ENCODE data around the gene GRK5.

Gene GRK5

DNA sequence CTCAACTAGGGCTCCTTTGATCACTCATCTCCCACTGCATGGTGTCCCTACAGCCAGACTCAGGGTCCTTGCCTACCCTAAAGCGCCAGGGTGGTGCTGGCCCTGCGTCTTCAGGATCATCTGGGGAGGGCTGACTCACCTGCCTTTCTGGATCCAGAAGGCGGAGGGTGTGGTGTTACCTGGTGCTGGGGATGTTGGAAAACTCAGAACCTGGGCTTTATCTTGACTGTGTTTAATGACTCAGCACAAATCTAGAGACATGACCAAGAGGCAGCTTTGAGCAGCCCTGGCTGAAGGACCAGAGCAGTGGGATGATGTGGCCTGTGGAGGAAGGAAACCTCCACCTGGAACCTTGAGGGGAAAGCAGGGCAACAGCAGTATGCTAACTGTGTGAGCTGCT is 96.5 kb downstream of the GRK5 start:
- DNase-seq: no peak

DNA sequence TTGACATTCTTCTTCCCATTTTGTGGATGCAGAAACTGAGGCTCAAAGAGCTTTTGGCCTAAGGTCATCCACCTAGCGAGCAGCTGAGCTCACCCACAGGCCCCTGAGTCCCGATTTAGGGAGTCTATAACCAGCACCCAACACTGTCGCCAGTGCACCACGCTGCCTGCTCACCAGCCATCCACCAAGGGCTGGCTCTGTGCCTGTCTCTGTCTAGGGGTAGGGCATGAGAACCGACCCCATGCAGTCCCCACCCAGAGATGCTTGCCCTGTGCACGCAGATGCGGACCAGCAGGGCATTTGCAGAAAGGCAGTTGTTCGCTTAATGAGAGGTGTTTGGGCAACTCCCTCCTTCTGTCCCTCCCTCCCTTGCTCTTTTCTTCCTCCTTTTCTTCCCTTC is 97.2 kb downstream of the GRK5 start:
- no peak for DNase-seq

DNA sequence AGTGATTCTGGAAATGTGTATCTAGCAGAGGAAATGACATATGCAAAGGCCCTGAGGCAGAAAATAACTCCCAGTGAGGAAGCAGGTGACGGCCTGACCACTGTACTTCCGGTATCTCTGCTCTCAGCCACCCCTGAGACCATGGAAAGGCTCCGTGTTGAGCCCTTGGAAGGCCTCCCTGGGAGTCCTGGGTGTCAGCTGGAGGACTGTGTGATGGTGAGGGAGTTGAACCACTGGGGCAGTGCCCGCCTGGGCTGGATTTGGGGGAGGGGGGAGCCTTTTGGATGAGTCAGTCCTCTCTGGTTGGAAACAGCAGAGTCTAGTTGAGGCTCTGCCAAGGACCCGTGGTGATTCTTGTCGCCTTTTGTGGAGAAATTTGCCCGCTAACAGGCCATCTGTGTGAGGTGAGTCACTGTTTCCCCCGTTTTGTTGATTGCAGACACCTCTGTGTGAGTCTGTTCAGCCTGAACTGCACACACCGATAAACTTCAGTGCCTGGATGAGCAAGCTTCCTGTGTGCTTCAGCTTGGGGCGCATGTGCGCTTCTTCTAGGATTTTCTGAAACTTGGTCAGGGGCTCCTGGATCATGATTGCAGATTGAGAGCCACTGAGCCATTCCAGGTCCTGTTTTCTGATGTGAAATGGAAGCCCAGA is 98.6 kb downstream of the GRK5 start:
- no peak for DNase-seq

DNA sequence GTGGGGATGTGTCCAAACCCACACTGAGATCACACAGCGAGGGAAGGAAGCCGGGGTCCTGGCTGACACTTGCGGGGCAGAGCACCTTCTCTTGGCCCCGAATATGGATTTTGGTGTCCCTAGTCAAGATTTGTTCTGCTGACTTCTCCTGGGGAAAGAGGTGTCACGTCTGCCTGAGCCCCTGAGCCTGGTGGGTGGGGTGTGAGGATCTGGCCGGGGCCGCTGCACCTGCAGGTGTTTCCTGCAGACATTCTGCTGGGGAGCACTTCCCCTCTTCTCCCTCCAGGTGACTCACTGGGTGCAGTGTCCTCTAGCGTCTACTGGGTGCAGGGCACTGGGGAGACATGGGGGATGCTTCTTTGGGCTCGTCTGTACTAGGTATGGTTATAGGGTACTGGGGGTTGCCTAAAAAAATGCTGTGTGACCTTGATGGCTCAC is 99.2 kb downstream of the GRK5 start:
- no peak for DNase-seq

DNA sequence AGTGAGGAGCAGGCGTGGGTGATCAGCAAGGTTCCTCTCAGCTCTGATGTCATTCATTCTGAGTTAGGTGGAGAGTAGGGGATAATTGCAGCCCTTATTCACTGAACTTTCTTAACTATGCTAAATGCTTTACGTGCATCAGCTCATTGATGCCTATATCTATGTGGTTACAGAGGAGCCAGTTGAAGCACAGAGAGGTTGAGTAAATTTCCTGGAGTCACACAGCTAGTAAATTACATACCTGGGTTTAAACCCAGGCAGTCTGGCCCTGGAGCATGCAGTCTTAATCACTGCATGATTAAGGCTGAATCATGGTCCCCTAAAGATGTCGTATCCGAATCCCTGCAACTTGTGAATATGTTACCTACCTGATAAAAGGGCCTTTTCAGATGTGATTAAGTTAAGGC is 99.6 kb downstream of the GRK5 start:
- DNase-seq: no peak

DNA sequence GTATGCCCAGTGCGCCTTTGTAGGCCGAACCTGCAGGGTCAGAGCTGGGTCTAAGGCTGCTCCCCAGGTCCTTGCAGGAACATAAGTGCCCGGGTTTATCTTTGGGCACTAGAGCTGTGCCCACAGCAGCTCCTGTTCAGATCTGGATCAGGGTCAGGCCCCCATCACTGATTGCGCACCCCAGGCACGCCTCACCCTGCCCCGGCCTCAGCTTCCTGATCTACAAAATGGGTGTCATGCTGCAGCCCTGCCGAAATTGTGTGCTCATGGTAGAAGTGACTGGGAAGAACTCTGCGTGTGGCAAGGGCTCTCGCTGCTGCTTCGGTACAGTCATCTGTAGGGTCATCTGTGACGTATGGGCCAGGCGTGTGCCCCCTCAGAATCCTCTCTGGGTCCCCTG is 100.7 kb downstream of the GRK5 start:
- DNase-seq: no peak

DNA sequence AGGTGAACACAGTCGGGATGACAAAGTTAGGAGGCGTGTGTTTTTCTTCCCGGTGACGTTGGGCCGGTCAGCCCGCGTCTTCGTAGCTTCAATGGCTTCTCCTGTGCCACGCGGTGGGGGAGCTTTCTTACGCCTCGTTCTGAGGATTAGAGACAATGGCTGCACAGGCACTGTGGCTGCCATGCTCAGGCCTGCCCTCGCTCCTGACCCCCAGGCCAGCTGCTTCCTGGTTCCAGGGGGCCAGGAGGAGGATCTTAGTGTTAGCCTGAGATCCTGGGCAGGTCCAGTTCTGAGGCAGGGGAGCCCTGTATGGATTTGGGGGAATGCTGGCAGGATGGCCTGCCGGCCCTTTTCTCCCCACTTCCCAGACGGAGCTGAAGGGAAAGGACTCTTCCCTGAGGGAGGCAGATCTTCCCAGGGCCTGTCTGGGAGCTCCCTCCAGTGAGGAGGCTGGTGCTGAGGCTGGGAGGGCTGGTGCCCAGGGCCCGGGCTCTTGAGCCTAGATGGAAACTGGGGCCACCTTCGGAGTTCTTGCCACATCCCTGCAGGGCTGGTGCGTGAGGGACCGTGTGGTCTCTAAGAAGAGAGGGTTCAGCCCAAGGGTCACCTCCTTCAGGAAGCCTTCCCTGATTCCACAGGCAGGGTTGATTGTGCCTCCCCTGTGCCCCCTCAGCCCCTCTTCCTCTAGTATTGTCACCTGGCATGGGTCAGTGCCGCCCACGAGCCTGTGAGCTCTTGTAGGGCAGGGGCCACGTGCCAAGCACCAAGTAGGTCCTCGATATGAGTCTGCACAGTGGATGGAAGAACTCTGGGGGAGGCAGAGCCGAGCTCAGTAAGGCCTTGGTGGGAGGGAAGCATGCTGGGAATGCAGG is 101.4 kb downstream of the GRK5 start:
- DNase-seq: no peak

DNA sequence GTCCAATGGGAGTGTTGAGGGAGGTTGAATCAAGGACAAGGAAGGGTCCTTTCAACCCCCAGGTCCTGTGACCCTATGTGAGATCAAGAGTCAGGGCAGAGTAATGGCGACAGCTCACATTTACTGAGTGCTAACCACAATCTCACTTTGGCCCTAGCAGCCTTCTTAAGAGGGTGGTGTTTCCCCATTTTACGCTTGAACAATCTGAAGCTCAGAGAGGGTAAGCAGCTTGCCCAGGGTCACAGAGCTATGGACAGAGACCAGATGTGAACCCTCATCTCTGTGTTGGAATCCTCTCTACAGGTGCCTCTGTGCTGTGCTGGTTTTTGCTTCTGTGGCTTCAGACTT is 102.0 kb downstream of the GRK5 start:
- DNase-seq: no peak

DNA sequence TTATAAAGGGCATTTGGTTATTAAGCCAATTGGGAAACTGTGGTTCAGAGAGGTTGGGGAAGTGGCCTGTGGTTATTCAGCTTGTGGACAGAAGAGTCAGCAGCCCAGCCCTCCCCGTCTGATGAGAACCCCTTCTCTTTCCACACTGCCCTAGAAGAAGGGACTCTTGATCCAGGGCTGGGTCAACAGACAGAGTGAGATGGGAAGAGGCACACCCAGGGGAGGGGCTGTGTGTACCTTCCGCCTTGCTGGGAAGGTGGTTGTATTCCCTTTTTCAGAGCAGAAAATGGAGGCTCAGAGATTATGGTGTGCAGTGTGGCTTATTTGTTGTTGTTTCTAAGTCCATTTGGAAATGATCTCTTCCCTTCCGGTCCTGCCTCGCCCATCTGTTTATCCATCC is 103.4 kb downstream of the GRK5 start:
- no peak for DNase-seq

DNA sequence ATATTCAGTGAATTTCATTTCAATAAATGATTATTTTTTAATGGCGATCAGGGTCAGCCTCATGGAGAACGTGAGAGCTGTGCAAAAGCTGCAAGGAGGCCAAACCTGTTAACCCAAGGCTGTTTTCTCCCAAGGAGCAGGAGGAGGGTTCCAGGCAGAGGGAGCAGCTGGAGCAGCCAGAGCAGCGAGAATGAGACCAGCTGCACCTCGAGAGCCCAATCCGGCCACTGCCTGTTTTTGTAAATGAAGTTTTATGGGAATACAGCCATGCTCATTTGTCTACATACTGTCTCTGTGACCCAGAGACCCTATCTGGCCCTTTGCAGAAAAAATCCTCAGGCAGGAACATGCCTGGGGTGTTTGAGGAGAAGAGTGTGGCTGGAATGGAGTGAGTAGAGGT is 104.9 kb downstream of the GRK5 start:
- no peak for DNase-seq

DNA sequence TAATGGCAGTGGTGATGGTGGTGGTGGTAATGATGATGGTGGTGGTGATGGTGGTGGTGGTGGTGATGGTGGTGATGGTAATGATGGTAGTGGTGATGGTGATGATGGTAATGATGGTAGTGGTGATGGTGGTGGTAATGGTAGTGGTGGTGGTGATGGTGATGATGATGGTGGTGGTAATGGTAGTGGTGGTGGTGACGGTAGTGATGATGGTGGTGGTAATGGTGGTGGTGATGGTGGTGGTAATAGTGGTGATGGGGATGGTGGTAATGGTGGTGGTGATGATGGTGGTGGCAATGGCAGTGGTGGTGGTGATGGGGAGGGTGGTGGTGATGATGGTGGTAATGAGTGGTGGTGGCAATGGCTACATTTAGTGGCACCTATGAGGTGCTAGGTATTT is 105.7 kb downstream of the GRK5 start:
- DNase-seq: no peak

DNA sequence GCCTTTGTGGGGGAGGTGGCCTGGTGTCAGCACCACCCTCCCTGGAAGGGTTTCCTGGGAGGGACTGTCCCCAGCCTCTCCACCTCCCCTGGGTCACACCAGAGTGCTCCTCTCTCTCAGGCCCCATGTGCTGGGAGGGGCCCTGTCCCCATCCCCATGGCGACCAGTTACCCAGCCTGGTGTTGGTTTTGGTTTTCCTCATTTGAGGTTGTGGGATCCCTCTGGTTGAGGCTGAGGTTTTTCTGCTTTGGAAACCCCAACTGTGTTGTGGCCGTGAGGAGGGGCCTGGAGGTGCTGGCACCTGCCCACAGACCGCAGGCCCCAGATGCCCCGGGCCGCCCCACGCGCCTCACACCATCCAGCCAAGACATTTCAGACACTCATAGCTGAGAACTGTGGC is 106.3 kb downstream of the GRK5 start:
- DNase-seq: no peak

DNA sequence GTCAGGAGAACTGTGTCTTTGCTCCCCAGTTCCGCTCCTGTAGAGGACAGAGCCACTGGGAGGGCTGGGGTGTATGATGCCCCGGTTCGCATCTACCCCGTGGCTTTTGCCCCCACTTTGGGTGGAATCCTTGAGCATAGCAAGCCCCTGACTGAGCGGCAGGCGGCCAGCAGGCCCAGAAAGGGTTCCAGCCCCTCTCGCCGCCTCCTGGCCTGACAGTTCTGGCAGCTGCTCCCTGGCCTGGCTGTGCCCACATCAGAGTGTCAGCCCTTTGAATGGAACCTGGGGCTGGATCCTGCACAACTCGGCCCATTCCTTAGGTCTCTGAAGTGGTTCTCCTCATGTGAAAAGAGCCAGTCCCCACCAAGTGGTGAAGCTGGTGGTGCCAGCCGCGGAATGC is 106.7 kb downstream of the GRK5 start:
- no peak for DNase-seq

DNA sequence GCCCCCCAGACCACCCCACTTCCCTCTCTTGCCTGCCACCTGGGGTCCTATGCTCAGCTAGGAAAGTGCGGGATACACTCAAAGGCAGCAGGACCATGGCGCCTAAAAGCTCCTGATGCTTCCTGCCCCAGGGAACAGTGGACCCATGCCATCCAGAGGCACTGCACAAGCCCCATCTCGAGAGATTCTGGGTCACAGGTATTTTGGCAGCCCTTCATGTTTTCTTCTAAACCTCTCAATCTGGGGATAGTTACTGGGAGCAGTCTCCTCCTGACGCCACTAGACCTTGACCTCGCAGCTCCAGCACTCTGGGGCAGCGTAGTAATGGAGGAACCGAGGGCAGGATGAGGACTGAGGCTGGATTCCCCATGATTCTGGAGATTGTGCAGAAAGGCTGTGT is 107.1 kb downstream of the GRK5 start:
- no peak for DNase-seq

DNA sequence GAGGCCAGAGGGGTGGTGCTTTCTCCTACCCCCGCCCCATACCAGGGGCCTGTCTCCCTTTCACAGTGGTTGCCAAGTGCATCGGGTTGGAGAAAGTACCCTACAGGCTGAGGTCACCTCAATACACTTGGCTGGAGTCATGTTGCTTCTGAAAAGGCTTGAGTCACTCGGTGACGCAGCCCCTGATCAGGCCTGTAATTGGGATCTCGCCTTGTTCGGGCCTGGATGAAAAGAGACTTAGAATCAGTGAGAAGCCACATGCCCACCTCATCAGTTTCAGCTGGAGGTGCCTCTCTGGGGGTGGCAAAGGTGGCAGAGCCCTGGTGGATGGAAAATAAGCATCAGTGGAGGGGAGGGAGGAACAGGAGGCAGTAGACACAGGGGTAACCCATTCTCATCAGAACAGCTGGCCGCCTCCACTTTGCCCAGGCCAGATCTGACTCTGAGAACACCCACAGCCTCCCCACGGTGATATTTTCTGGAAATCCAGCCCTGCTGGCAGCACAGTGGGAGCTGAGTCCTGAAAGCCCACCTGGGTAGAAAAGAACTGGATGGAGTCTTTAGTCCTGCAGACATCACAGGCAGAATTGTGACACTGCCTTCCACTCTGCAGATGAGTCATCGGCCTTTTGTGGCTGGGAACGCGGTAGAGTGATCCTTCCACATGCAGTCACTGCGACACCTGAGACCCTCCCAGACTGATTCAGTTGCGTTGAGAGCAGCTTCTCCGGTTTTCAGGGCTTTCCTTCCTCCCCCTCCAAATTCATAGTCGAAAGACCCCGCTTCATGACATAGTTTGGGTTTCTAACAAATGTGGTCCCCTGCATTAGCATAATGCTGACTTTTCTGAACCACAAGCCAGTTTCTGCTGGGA is 108.0 kb downstream of the GRK5 start:
- DNase-seq: no peak

DNA sequence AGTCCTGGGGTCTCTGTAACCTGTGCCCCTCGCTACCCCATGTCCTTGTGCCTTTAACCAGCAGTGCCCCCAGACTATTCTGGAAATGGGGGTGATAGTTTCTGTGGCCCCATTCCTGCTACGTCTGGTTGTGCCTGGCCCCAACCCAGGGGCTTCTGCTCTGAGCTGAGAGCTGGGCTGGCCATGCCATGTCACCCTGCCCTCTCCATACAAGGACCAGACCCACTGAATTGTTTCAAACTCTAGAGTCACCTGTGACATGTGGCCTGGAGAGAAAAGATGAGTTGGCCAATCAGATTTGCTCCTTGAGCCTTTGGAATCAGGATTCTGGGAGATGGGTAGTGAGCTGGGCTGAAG is 108.6 kb downstream of the GRK5 start:
- DNase-seq: no peak

DNA sequence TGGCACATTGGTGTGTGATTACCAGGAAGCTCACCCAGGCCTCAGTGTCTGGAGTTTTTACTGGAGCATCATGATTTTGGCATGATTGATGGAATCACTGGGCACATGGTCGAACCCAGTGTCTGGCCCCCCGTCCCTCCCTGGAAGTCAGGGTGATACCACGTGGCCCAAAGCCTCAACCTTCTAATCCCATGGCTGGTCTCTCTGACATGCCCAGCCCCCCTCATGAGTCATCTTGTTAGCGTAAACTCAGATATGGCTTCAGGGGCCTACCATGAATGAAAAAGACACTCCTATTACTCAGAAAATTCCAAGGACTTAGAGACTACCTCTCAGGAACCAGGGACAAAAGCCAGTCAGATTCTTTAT is 109.3 kb downstream of the GRK5 start:
- no peak for DNase-seq

DNA sequence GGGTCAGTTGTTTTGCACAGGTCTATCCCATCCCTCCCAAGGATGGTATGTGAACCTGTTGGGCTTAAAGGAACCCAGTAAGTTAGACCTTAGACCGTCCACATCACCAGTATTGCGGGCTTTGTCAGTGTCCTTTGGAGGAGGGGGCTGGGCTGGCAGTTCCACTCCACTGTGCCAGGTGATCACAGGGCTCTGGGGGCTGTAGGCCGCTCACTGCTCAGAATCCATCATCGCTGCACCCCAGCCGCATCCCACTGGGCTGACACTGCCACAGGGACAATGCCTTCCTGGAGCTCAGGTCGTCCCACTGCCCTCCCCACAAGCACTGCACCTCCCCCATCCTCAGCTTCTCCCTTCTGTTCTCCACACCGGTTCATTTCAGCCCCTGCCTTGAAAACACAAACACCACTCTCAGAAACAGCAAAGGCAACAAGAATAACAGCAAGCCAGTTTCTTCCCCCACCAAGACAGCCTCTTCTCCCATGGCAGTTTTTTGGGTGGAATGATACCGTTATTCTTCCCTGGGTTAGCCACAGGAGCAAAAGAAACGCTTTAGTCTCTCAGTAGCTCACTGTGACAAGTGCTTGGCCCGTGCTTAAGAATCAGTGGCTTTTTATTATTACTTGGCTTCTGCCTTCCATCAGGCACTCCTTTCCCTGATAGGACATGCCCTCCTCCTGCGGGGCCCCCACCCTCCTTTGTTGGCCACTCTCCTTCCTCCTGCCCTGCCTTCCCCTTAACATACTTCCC is 111.2 kb downstream of the GRK5 start:
- no peak for DNase-seq

DNA sequence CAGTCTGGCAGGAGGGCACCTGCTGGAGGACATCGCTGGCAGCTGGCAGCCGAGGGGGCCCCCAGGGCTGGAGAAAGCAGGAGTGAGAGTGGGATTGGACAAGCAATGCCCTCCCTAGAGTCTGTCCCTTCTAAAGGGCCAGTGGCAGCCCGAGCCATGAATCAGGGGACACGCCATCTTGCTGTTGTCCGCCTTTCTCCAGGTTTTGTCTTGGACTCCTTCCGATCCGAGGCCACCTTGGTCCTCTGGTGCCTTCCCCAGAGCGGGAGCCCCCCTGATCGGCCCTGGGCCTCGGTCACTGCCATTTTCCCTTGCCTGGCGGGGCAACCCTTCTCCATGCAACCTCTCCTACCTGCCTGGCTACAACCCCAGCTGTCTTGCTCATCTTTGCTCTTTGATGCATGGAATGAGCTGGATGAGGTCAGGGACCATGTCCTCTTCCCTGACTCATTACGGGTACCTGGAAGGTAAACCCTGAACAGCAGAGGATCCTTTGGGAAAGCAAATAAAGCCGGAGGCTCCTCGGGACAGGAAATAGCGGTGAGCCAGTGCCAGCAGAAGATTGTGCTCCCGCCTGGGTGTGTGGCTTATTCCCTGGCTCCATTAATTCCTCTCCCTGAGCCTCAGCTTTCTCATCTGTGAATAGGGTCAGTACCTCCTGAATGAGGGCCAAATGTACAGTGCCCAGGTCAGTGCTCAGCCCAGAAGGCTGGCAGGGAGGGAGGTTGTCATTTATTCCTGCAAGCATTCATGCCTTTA is 112.0 kb downstream of the GRK5 start:
- no peak for DNase-seq

DNA sequence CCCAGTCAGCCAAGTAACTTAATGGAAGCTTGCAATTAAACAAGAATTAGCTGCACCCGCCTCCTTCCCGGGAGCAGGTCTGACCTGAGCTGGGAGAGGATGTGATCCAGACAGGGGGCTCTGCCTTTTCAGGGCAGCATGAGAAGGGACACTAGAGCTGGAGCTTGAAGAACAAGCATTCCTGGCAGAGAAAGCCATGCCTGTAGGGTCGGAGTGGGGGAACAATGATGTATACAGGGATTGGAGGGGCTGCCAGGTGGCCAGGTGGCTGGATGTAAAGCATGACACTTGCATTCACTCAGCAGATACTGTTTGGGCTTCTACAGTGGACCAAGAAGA is 112.5 kb downstream of the GRK5 start:
- DNase-seq: no peak

DNA sequence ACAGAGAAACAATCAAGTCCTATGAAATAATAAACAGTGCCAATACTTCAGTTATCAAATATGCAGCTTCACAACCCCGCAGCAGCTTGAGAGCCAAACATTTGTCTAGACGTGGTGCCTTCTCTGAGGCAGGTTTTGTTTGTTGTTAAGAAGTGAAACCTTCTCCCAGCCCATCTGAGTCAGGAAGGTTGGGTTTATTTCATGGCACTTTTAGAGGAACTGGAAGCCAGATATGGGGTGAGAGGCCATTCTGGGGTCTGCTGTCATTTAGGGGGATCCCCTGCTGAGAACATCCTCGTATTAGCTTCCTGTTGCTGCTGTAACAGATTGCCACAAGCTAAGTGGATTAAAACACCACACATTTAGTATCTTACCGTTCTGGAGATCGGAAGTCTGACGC is 113.6 kb downstream of the GRK5 start:
- no peak for DNase-seq

Measured in NCI-H1092 treated with DMSO at 0.1 percent for 48 hours (cell line).